ENCODE data around the gene ATP4A.
"Not testable (repeated sequence)": the region's sequence is repeated elsewhere in the genome, so short reads cannot be mapped to it uniquely, and the experiment has no call there.

ATP4A gene

DNA sequence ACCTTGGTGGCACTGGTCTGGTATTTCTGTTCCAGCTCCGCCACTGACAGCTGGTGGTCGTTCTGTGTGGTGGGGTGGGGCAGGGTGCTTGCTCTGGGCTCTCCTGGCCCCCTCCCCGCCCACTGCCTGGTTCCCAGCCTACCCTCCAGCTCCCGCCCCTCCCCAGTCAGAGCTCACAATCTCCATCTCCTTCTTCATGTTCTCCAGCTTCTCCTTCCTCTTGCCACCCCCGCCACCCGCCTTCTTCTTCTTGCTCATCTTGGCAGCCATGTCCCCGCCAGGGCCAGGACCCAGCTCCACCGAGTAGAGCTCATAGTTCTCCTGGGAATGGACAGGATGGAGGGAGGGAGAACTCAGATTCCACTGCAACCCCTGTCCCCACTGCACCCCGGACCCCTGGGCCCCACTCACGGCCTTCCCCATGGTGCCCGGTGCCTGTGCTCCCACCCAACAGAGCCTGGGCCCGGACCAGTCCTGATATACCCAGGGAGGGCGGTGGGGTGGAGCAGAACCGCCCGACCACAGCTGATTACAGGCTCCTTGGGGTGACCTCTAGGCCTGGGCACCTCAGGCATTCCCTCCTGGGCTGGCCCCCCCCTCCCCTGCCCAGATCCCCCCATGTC is at the start of gene ATP4A:
Gene ATP4A (minus strand): TSS at position 452 of the 623 bp plus-strand sequence. CDS start 29 bp downstream, at position 423.
- no peak for TF ChIP-seq ZFX (IDR thresholded peaks at IDR 0.05; ENCODE audit: borderline replicate concordance)
- TF ChIP-seq, protein P1, sequence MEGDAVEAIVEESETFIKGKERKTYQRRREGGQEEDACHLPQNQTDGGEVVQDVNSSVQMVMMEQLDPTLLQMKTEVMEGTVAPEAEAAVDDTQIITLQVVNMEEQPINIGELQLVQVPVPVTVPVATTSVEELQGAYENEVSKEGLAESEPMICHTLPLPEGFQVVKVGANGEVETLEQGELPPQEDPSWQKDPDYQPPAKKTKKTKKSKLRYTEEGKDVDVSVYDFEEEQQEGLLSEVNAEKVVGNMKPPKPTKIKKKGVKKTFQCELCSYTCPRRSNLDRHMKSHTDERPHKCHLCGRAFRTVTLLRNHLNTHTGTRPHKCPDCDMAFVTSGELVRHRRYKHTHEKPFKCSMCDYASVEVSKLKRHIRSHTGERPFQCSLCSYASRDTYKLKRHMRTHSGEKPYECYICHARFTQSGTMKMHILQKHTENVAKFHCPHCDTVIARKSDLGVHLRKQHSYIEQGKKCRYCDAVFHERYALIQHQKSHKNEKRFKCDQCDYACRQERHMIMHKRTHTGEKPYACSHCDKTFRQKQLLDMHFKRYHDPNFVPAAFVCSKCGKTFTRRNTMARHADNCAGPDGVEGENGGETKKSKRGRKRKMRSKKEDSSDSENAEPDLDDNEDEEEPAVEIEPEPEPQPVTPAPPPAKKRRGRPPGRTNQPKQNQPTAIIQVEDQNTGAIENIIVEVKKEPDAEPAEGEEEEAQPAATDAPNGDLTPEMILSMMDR (IDR thresholded peaks at IDR 0.05), result no peak
- no peak within 1 kb of the TSS for H3K27ac ChIP-seq

DNA sequence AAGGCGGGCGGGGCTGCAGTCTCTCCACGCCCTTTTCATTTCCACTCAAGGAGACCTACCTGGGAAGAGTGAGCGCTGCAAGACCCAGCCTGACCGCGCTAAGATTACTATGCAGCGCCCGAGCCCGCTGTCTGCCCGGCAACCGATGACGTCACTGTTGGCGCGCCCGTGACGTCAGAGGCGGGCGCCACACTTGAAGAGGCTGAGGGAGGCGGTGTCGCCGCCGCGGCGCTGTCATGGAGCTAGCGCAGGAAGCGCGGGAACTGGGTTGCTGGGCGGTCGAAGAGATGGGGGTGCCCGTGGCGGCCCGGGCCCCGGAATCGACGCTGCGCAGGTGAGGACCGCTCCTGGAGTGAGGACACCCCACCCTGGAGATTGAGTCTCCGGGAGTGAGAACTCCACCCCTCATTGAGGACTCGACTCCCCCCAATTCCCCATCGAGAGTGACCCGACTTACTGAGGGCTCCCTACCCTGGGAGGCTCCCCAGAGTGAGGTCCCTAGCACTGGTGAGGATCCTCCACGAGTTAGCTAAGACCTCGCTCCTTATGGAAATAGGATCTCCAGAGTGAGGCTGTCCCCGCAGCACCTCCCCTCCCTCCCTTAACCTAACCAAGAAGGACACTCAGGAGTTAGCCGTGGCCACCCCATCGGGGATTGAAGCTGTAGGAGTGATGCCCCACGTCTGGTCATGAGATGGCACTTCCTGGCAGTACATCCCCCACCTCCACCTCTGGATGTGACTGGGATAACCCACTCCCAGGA is 49.3 kb upstream of the ATP4A start, which contains the start of gene HAUS5:
Gene HAUS5 (plus strand): TSS at position 177 of the 763 bp plus-strand sequence. CDS start 60 bp downstream, at position 237.
- H3K27ac ChIP-seq, result peak within 1 kb of the TSS; percentile 60
- no peak for TF ChIP-seq ZFX (IDR thresholded peaks at IDR 0.05; ENCODE audit: borderline replicate concordance)
- TF ChIP-seq, protein P1 (IDR thresholded peaks at IDR 0.05), result peak; percentile 14; the same call in 1 of the 2 replicates

- H3K27ac ChIP-seq, result peak overlapping the region; percentile 60; the same call in 1 of the 2 replicates
- TF ChIP-seq ZFX (IDR thresholded peaks at IDR 0.05; ENCODE audit: borderline replicate concordance), result no peak
- TF ChIP-seq, protein P1 (IDR thresholded peaks at IDR 0.05), result no peak
These were observed 48.7 kb upstream of the ATP4A start for GRCh38 chr19:35612224-35612558.

DNA sequence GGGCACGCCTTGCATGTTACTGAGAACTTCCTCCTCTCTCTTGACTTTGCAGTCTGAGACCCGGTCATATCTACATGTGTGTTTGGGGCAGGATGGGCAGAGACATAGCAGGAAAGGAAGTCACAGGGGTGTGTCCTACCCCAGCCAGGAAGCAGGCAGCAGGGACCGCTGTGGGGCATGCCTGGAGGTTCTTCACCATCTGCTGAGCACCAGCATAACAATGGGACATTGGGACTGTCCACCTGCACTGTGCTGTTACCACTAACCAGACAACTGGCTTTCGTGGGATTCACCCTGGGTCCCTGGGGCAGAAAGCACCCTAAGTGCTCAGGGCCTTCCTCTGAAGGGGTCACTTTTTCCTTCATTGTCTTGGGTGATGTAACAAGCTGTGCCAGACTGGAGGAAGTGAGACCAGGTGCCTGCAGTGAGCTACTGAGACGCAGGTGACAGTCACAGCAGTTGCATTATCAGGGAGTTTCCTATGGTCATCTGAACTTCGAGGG is 46.4 kb upstream of the ATP4A start:
- TF ChIP-seq ZFX (IDR thresholded peaks at IDR 0.05; ENCODE audit: borderline replicate concordance), result no peak
- TF ChIP-seq, protein P1 (IDR thresholded peaks at IDR 0.05), result no peak
- H3K27ac ChIP-seq, result no peak overlapping the region

- no peak overlapping the region for H3K27ac ChIP-seq
- no peak for TF ChIP-seq ZFX (IDR thresholded peaks at IDR 0.05; ENCODE audit: borderline replicate concordance)
- TF ChIP-seq, protein P1 (IDR thresholded peaks at IDR 0.05), result no peak
These were observed 44.8 kb upstream of the ATP4A start for GRCh38 chr19:35608251-35608650.

GRCh38 chr19:35607661-35608060 is 44.2 kb upstream of the ATP4A start:
- H3K27ac ChIP-seq, result no peak overlapping the region
- TF ChIP-seq, protein P1 (IDR thresholded peaks at IDR 0.05), result no peak
- TF ChIP-seq ZFX (IDR thresholded peaks at IDR 0.05; ENCODE audit: borderline replicate concordance), result no peak

- not testable (repeated sequence) for H3K27ac ChIP-seq
These were observed 43.7 kb upstream of the ATP4A start for GRCh38 chr19:35607170-35607569.

GRCh38 chr19:35604436-35604835 is 41.0 kb upstream of the ATP4A start:
- not testable (repeated sequence) for H3K27ac ChIP-seq
